AG09309 (cell line): Measurements from ENCODE around the gene COL2A1.

Source experiments
- DNase-seq: peaks from one replicate; pipeline ENCODE4 v3.0.0-alpha.2; 2010; ENCODE audit warnings: low read depth
- H3K4me3 ChIP-seq: 2 replicates; pipeline ENCODE4 v1.5.1; 2011; ENCODE audit warnings: mild to moderate bottlenecking, low read depth, low read length, moderate library complexity; ENCODE audit not compliant: control insufficient read depth
- CTCF ChIP-seq: IDR thresholded peaks from 2 replicates; pipeline ENCODE4 v1.5.1; 2011; ENCODE audit warnings: mild to moderate bottlenecking, low read depth, low read length, inconsistent platforms; ENCODE audit not compliant: insufficient read depth, control insufficient read depth; ENCODE audit errors: missing control alignments

The COL2A1 gene

GRCh38 chr12:47949441-47950341 lies 54.6 kb downstream of the COL2A1 start:
- peak; percentile 96 for TF ChIP-seq CTCF
- DNase-seq, result peak; percentile 37
- H3K4me3 ChIP-seq, result no peak overlapping the region

GRCh38 chr12:47947341-47947740 lies 56.9 kb downstream of the COL2A1 start:
- TF ChIP-seq CTCF, result no peak
- no peak for DNase-seq
- no peak overlapping the region for H3K4me3 ChIP-seq

- no peak for DNase-seq
- TF ChIP-seq CTCF, result no peak
- no peak overlapping the region for H3K4me3 ChIP-seq
Measured at GRCh38 chr12:47946413-47947323, 57.6 kb downstream of the COL2A1 start.

- no peak for TF ChIP-seq CTCF
- DNase-seq, result no peak
- H3K4me3 ChIP-seq, result no peak overlapping the region
Measured at GRCh38 chr12:47945341-47945728, 58.9 kb downstream of the COL2A1 start.

GRCh38 chr12:47944685-47945340 lies 59.5 kb downstream of the COL2A1 start:
- no peak overlapping the region for H3K4me3 ChIP-seq
- no peak for DNase-seq
- no peak for TF ChIP-seq CTCF

GRCh38 chr12:47943623-47944340 lies 60.5 kb downstream of the COL2A1 start:
- no peak overlapping the region for H3K4me3 ChIP-seq
- no peak for DNase-seq
- TF ChIP-seq CTCF, result no peak
